ENCODE results near the gene CHN2. TPM values are rescaled to one million over a fixed set of nuclear protein-coding genes. Genes with fewer than 3 reads are reported as not detected.

Gene CHN2
- total RNA-seq, 1 experiment from 2014 or later: 7.7 TPM

DNA sequence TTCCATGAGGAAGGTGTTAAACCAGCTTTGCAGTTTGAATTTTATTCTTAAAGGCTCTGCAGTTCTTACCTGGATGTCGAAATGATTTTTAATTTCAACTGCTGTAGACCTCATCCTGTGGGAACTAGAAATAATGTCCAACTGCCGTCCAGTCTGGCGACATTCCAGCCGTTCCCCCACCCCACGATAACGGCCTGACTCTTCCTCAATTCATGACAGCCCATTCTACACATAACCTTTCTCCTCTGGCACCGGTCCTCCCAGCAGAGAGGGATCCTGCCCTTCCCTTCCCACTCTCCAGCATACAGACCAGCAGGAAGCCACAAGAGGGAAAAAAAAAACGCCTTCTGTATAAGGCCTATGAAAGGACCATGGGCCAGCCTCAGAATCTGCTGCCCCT, 317.3 kb downstream of the CHN2 start:
- CTCF ChIA-PET: no interaction called here
- H3K27ac ChIP-seq (ENCODE audit: low read length): no peak overlapping the region
- no peaks in the 10 kb centered on the region for H3F3A ChIP-seq (ENCODE audit: low read length, unreplicated experiment)
- H3K79me2 ChIP-seq (ENCODE audit: low read length): no peaks in the 10 kb centered on the region
- no TSS peak for BruUV-seq (replicated peaks)
- no peaks in the 10 kb centered on the region for H3K4me1 ChIP-seq (ENCODE audit: insufficient read depth, low read length)
- no peak overlapping the region for H3K4me2 ChIP-seq (ENCODE audit: low read length)
- TF ChIP-seq EZH2 (IDR thresholded peaks at IDR 0.05; ENCODE audit: low read length, unreplicated experiment): no peak
- TF ChIP-seq, protein P1, sequence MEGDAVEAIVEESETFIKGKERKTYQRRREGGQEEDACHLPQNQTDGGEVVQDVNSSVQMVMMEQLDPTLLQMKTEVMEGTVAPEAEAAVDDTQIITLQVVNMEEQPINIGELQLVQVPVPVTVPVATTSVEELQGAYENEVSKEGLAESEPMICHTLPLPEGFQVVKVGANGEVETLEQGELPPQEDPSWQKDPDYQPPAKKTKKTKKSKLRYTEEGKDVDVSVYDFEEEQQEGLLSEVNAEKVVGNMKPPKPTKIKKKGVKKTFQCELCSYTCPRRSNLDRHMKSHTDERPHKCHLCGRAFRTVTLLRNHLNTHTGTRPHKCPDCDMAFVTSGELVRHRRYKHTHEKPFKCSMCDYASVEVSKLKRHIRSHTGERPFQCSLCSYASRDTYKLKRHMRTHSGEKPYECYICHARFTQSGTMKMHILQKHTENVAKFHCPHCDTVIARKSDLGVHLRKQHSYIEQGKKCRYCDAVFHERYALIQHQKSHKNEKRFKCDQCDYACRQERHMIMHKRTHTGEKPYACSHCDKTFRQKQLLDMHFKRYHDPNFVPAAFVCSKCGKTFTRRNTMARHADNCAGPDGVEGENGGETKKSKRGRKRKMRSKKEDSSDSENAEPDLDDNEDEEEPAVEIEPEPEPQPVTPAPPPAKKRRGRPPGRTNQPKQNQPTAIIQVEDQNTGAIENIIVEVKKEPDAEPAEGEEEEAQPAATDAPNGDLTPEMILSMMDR (conservative IDR thresholded peaks at IDR 0.05; ENCODE audit: low read depth, low read length): no peak
- no peak for TF ChIP-seq EZH2phosphoT487 (IDR thresholded peaks at IDR 0.05; ENCODE audit: borderline replicate concordance, low read length)
- intact Hi-C loops (cut with micrococcal nuclease): no loop called here
- DNase-seq: no peak
- H3K36me3 ChIP-seq (ENCODE audit: low read depth, low read length): no peaks in the 10 kb centered on the region
- no peaks in the 10 kb centered on the region for H3K9me3 ChIP-seq (ENCODE audit: low read length)
- H3K9me2 ChIP-seq (replicated peaks; ENCODE audit: low read length): no peaks in the 10 kb centered on the region
- POLR2A ChIA-PET (ENCODE audit: unreplicated experiment): no interaction called here
- H4K20me1 ChIP-seq (ENCODE audit: low read length): no peaks in the 10 kb centered on the region
- H2AFZ ChIP-seq (ENCODE audit: low read length): no peak overlapping the region
- H3K9ac ChIP-seq (ENCODE audit: low read length): no peak overlapping the region
- no peaks in the 10 kb centered on the region for H3K27me3 ChIP-seq (ENCODE audit: low read length)
- ATAC-seq: no peak
- H3K4me3 ChIP-seq (ENCODE audit: low read length): no peak overlapping the region

- H4K20me1 ChIP-seq (ENCODE audit: low read length): no peaks in the 10 kb centered on the region
- no peak overlapping the region for H3K4me3 ChIP-seq (ENCODE audit: low read length)
- DNase-seq (no peak), ATAC-seq (no peak)
- ChIA-PET POLR2A (ENCODE audit: unreplicated experiment) (no interaction called here), CTCF (no interaction called here)
- H3K27me3 ChIP-seq (ENCODE audit: low read length): no peaks in the 10 kb centered on the region
- no peak overlapping the region for H3K4me2 ChIP-seq (ENCODE audit: low read length)
- no peak overlapping the region for H3K27ac ChIP-seq (ENCODE audit: low read length)
- intact Hi-C loops (cut with micrococcal nuclease): no loop called here
- no peaks in the 10 kb centered on the region for H3K4me1 ChIP-seq (ENCODE audit: insufficient read depth, low read length)
- TF ChIP-seq EZH2phosphoT487 (IDR thresholded peaks at IDR 0.05; ENCODE audit: borderline replicate concordance, low read length) (no peak), EZH2 (IDR thresholded peaks at IDR 0.05; ENCODE audit: low read length, unreplicated experiment) (no peak)
- TF ChIP-seq, protein P1 (conservative IDR thresholded peaks at IDR 0.05; ENCODE audit: low read depth, low read length): no peak
- BruUV-seq (replicated peaks): no TSS peak
- no peaks in the 10 kb centered on the region for H3K79me2 ChIP-seq (ENCODE audit: low read length)
- H3K36me3 ChIP-seq (ENCODE audit: low read depth, low read length): no peaks in the 10 kb centered on the region
- H3K9ac ChIP-seq (ENCODE audit: low read length): no peak overlapping the region
- H3K9me3 ChIP-seq (ENCODE audit: low read length): no peaks in the 10 kb centered on the region
- no peaks in the 10 kb centered on the region for H3F3A ChIP-seq (ENCODE audit: low read length, unreplicated experiment)
- H3K9me2 ChIP-seq (replicated peaks; ENCODE audit: low read length): no peaks in the 10 kb centered on the region
- H2AFZ ChIP-seq (ENCODE audit: low read length): no peak overlapping the region
These were observed 321.9 kb downstream of the CHN2 start for GRCh38 chr7:29516491-29516890.

GRCh38 chr7:29518616-29519015, 324.0 kb downstream of the CHN2 start:
- Histone ChIP-seq H3K4me1 (ENCODE audit: insufficient read depth, low read length) (no peaks in the 10 kb centered on the region), H2AFZ (ENCODE audit: low read length) (no peak overlapping the region), H3K4me2 (ENCODE audit: low read length) (no peak overlapping the region), H3K36me3 (ENCODE audit: low read depth, low read length) (no peaks in the 10 kb centered on the region), H4K20me1 (ENCODE audit: low read length) (no peaks in the 10 kb centered on the region), H3K9me2 (replicated peaks; ENCODE audit: low read length) (no peaks in the 10 kb centered on the region), H3F3A (ENCODE audit: low read length, unreplicated experiment) (no peaks in the 10 kb centered on the region), H3K9ac (ENCODE audit: low read length) (no peak overlapping the region), H3K9me3 (ENCODE audit: low read length) (no peaks in the 10 kb centered on the region), H3K79me2 (ENCODE audit: low read length) (no peaks in the 10 kb centered on the region), H3K27ac (ENCODE audit: low read length) (no peak overlapping the region), H3K4me3 (ENCODE audit: low read length) (no peak overlapping the region), H3K27me3 (ENCODE audit: low read length) (no peaks in the 10 kb centered on the region)
- ATAC-seq (no peak), DNase-seq (no peak)
- intact Hi-C loops (cut with micrococcal nuclease): no loop called here
- ChIA-PET CTCF (no interaction called here), POLR2A (ENCODE audit: unreplicated experiment) (no interaction called here)
- no peak for TF ChIP-seq EZH2phosphoT487 (IDR thresholded peaks at IDR 0.05; ENCODE audit: borderline replicate concordance, low read length)
- no peak for TF ChIP-seq EZH2 (IDR thresholded peaks at IDR 0.05; ENCODE audit: low read length, unreplicated experiment)
- TF ChIP-seq, protein P1 (conservative IDR thresholded peaks at IDR 0.05; ENCODE audit: low read depth, low read length): no peak
- no TSS peak for BruUV-seq (replicated peaks)
